CD4-positive, alpha-beta T cell (primary cell): Measurements from ENCODE around the gene SLC38A9. TPM values are rescaled to one million over a fixed set of nuclear protein-coding genes. Genes with fewer than 3 reads are reported as not detected.

Experiments used
- ATAC-seq: fragments of 200-7000 bp; cut with Tn5 transposase; one replicate; pipeline ENCODE4 v1.10.0; 2022; ENCODE audit warnings: mild to moderate bottlenecking; ENCODE audit not compliant: poor library complexity
- CTCF ChIA-PET: fragments of 350-600 bp; sonication (Branson Sonifier 250); formaldehyde crosslinking; loops from one replicate; lab custom pipeline; 2021; ENCODE audit warnings: antibody characterized with exemption, inconsistent platforms; lab: Charles Lee
- POLR2A ChIA-PET: fragments of 350-600 bp; sonication (Branson Sonifier 250); formaldehyde crosslinking; loops from one replicate; lab custom pipeline; 2021; ENCODE audit warnings: antibody characterized with exemption, inconsistent platforms; lab: Charles Lee
- DNase-seq, 14 experiments: peaks; one replicate each; pipeline ENCODE4 v3.0.0-alpha.2; 2013 to 2020; ENCODE audit warnings: mixed read lengths in 2 of 14
- H3K27ac ChIP-seq, 2 donors: one replicate each; pipeline versions ENCODE4 v1.5.1 to v1.7.0; 2013; ENCODE audit warnings: low read length in 2 of 2, low read depth in 1 of 2, mild to moderate bottlenecking in 1 of 2
- H3K27me3 ChIP-seq, 2 experiments: 1 replicate in 1 of 2; 2 replicates in 1 of 2; pipeline versions ENCODE4 v1.6.1 to v1.7.0; 2013; ENCODE audit warnings: low read length in 2 of 2, control low read depth in 1 of 2, mild to moderate bottlenecking in 1 of 2, moderate library complexity in 1 of 2; ENCODE audit not compliant: insufficient read depth in 2 of 2, control insufficient read depth in 1 of 2
- H3K36me3 ChIP-seq: one replicate; pipeline ENCODE4 v1.6.1; 2013; ENCODE audit warnings: low read length, control low read depth; ENCODE audit not compliant: insufficient read depth
- H3K4me1 ChIP-seq: one replicate; pipeline ENCODE4 v1.6.1; 2013; ENCODE audit warnings: low read length, control low read depth; ENCODE audit not compliant: insufficient read depth
- H3K4me3 ChIP-seq: one replicate; pipeline ENCODE4 v1.5.1; 2013; ENCODE audit warnings: mild to moderate bottlenecking, low read length, moderate library complexity
- H3K9me3 ChIP-seq, 2 experiments: 1 replicate in 1 of 2; 2 replicates in 1 of 2; pipeline versions ENCODE4 v1.6.1 to v1.7.0; 2013; ENCODE audit warnings: low read length in 2 of 2, mild to moderate bottlenecking in 2 of 2, control low read depth in 1 of 2, moderate library complexity in 1 of 2; ENCODE audit not compliant: control insufficient read depth in 1 of 2, insufficient read depth in 1 of 2
- H3K27ac Mint-ChIP-seq: one replicate; pipeline ENCODE4 v1.8.0; 2020; ENCODE audit warnings: mixed read lengths
- H3K27me3 Mint-ChIP-seq: one replicate; pipeline ENCODE4 v1.8.0; 2021; ENCODE audit warnings: mixed read lengths
- H3K36me3 Mint-ChIP-seq: one replicate; pipeline ENCODE4 v1.8.0; 2021; ENCODE audit warnings: low read depth, mixed read lengths
- H3K4me1 Mint-ChIP-seq: one replicate; pipeline ENCODE4 v1.8.0; 2021; ENCODE audit warnings: low read depth, mixed read lengths
- H3K4me3 Mint-ChIP-seq: one replicate; pipeline ENCODE4 v1.8.0; 2020; ENCODE audit warnings: mild to moderate bottlenecking, mixed read lengths
- H3K9me3 Mint-ChIP-seq: one replicate; pipeline ENCODE4 v1.8.0; 2020; ENCODE audit warnings: mixed read lengths
- intact Hi-C, 2 experiments: fragments of 100-400 bp; cut with DNase I in 1 of 2; cut with micrococcal nuclease in 1 of 2; formaldehyde crosslinking; loops; one replicate each; pipeline versions ENCODE4 v1.15.1 to v1.9.0; 2023 to 2025; cut with DNase I, micrococcal nuclease
- total RNA-seq, 174 experiments: library from RNA in 2 of 174; stranded (reverse) in 2 of 174; gene quantifications; one replicate each; pipeline ENCODE4 v1.2.3 and lab custom pipeline; 2021 to 2026
- TF ChIP-seq, protein P1 (sequence below): fragments of 200-600 bp; IDR thresholded peaks from one replicate; pipeline ENCODE4 v1.8.0; 2022; ENCODE audit warnings: antibody characterized with exemption, mild to moderate bottlenecking

SLC38A9 gene
- total RNA-seq, 2 experiments from 2014 or later, result 10.0 to 10.3 TPM

DNA sequence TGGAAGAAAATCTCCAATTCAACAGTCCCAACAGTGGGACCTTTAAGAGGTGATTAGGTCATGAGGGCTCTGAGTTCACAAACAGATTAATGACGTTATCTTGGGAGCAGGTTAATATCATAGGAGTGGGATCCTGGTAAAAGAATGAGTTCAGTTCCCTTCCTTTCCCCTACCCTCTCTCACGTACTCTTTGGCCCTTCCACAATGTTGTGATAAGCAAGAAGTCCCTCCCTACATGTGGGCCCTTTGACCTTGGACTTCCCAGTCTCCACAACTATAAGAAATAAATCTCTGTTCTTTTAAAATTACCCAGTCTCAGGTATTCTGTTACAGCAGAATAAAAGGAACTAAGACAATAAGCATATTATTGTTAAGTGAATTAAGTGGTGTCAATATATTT is 37.8 kb downstream of the SLC38A9 start:
- Mint-ChIP-seq H3K36me3 (peaks cover 12% of the 10 kb centered on the region), H3K9me3 (no peaks in the 10 kb centered on the region), H3K27ac (no peak overlapping the region), H3K4me3 (no peak overlapping the region), H3K4me1 (no peaks in the 10 kb centered on the region), H3K27me3 (no peaks in the 10 kb centered on the region)
- Histone ChIP-seq H3K4me1 (no peaks in the 10 kb centered on the region), H3K27ac (no peak overlapping the region), H3K4me3 (no peak overlapping the region), H3K9me3 (no peaks in the 10 kb centered on the region), H3K36me3 (peaks cover 3% of the 10 kb centered on the region), H3K27me3 (no peaks in the 10 kb centered on the region)
- ATAC-seq, result no peak
- TF ChIP-seq, protein P1, sequence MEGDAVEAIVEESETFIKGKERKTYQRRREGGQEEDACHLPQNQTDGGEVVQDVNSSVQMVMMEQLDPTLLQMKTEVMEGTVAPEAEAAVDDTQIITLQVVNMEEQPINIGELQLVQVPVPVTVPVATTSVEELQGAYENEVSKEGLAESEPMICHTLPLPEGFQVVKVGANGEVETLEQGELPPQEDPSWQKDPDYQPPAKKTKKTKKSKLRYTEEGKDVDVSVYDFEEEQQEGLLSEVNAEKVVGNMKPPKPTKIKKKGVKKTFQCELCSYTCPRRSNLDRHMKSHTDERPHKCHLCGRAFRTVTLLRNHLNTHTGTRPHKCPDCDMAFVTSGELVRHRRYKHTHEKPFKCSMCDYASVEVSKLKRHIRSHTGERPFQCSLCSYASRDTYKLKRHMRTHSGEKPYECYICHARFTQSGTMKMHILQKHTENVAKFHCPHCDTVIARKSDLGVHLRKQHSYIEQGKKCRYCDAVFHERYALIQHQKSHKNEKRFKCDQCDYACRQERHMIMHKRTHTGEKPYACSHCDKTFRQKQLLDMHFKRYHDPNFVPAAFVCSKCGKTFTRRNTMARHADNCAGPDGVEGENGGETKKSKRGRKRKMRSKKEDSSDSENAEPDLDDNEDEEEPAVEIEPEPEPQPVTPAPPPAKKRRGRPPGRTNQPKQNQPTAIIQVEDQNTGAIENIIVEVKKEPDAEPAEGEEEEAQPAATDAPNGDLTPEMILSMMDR, result no peak
- ChIA-PET CTCF (no interaction called here), POLR2A (no interaction called here)
- intact Hi-C loops, result no loop called here
- DNase-seq, result no peak

DNA sequence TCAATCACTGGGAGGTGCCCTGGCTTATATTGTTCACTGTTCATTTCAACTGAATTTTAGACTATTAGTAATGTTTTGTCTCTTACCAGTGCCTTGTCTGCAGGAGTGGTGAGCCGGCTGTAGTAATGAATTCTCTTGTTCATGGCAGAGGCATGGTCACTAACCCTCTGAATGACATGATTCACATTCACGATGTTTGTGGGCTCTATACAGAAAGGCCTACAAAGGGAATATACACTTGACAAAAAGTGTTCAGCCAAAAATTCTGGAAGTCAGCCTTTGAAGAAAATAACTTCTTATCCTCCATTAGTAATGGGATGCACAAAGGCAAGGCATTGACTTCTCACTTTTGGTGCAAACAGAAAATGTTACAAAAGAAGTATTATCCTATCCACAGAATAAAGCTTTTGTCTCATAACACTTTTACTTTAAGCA is 39.6 kb downstream of the SLC38A9 start:
- no peak overlapping the region for H3K4me3 Mint-ChIP-seq
- Histone ChIP-seq H3K27me3 (no peaks in the 10 kb centered on the region), H3K4me3 (no peak overlapping the region), H3K9me3 (no peaks in the 10 kb centered on the region), H3K4me1 (no peaks in the 10 kb centered on the region), H3K27ac (no peak overlapping the region), H3K36me3 (peaks cover 7% of the 10 kb centered on the region)
- DNase-seq, result no peak
- ATAC-seq, result no peak
- ChIA-PET POLR2A (no interaction called here), CTCF (no interaction called here)
- H3K4me1 Mint-ChIP-seq, result no peaks in the 10 kb centered on the region
- TF ChIP-seq, protein P1, result no peak
- no peaks in the 10 kb centered on the region for H3K9me3 Mint-ChIP-seq
- no peaks in the 10 kb centered on the region for H3K27me3 Mint-ChIP-seq
- H3K36me3 Mint-ChIP-seq, result peaks cover 28% of the 10 kb centered on the region
- H3K27ac Mint-ChIP-seq, result no peak overlapping the region
- intact Hi-C loops, result no loop called here

DNA sequence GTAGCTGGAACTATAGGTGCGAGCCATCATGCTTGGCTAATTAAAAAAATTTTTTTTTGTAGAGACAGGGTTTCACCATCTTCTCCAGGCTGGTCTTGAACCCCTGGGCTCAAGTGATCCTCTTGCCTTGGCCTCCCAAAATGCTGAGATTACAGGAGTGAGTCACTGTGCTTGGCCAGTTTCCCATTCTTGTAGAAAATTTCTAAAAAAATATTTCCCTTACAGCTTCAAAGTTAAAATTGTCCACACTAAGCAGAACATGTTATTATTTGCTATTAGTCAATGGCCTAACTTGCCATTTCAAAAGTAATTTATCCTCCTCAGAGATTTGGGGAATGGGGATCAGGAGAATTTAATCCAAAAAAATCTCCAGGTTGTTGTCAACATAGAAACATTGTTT is 40.1 kb downstream of the SLC38A9 start:
- ChIA-PET POLR2A (no interaction called here), CTCF (no interaction called here)
- no peak for DNase-seq
- Histone ChIP-seq H3K9me3 (no peaks in the 10 kb centered on the region), H3K27me3 (no peaks in the 10 kb centered on the region), H3K4me3 (no peak overlapping the region), H3K36me3 (peaks cover 7% of the 10 kb centered on the region), H3K27ac (no peak overlapping the region), H3K4me1 (no peaks in the 10 kb centered on the region)
- Mint-ChIP-seq H3K27ac (no peak overlapping the region), H3K4me1 (no peaks in the 10 kb centered on the region), H3K36me3 (peaks cover 31% of the 10 kb centered on the region), H3K27me3 (no peaks in the 10 kb centered on the region), H3K4me3 (no peak overlapping the region), H3K9me3 (no peaks in the 10 kb centered on the region)
- intact Hi-C loops, result no loop called here
- ATAC-seq, result no peak
- TF ChIP-seq, protein P1, result no peak
